Activated T-cell treated with anti-CD3 and anti-CD28 coated beads, Interleukin-2, amount 50 U/mL, for 24 hours (primary cell): ENCODE results near the gene C3orf38.

Experiments
- DNase-seq: peaks from one replicate; pipeline ENCODE4 v3.0.0-alpha.2; 2020
- H3K27ac Mint-ChIP-seq: 2 replicates; pipeline ENCODE4 v1.8.0; 2020; ENCODE audit warnings: mild to moderate bottlenecking, mixed read lengths
- H3K27me3 Mint-ChIP-seq: 2 replicates; pipeline ENCODE4 v1.8.0; 2020; ENCODE audit warnings: mixed read lengths
- H3K36me3 Mint-ChIP-seq: 2 replicates; pipeline ENCODE4 v1.8.0; 2020; ENCODE audit warnings: low read depth, mixed read lengths
- H3K4me1 Mint-ChIP-seq: 2 replicates; pipeline ENCODE4 v1.8.0; 2020; ENCODE audit warnings: low read depth, mixed read lengths
- H3K4me3 Mint-ChIP-seq: 2 replicates; pipeline ENCODE4 v1.8.0; 2020; ENCODE audit warnings: mild to moderate bottlenecking, moderate library complexity, mixed read lengths
- H3K9me3 Mint-ChIP-seq: 2 replicates; pipeline ENCODE4 v1.8.0; 2020; ENCODE audit warnings: mixed read lengths

Gene C3orf38

DNA sequence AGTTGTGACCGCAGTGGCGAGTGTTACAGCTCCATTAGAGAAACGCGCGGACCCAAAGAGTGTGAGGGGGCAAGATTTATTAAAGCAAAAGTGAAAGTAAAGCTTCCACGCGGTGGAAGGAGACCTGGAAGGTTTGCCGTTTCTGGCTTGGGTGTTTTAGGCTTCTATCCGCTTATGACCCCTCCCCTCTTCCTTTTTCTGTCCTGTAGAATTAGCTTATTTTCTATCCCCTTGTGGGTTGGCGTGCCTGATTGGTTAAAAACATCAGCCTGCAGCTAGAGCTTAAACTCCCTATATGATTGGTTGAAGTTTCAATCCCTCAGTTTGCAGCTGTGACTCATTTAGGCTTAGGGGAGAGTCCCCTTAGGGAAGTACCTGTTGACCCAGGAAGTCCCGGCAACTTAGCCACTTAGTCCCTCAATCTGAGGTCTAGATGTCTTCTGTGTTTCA is 39.6 kb downstream of the C3orf38 start:
- no peaks in the 10 kb centered on the region for H3K27me3 Mint-ChIP-seq
- DNase-seq = no peak
- peaks cover 25% of the 10 kb centered on the region for H3K9me3 Mint-ChIP-seq
- H3K36me3 Mint-ChIP-seq = no peaks in the 10 kb centered on the region
- no peak overlapping the region for H3K4me3 Mint-ChIP-seq
- no peak overlapping the region for H3K27ac Mint-ChIP-seq
- H3K4me1 Mint-ChIP-seq = peaks cover 7% of the 10 kb centered on the region

DNA sequence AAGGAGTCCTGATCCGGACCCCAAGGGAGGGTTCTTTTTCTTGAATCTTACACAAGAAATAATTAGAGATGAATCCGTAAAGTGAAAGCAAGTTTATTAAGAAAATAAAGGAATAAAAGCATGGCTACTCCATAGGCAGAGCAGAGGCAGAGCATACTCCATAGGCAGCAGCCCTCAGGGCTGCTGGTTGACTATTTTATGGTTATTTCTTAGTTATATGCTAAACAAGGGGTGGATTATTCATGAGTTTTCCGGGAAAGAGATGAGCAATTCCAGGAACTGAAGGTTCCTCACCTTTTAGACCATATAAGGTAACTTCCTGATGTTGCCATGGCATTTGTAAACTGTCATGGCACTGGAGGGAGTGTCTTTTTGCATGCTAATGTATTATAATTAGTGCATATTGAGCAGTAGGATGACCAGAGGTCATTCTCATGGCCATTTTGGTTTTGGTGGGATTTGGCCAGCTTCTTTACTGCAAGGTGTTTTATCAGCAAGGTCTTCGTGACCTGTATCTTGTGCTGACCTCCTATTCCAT is 42.2 kb downstream of the C3orf38 start:
- Mint-ChIP-seq H3K9me3 (peaks cover 9% of the 10 kb centered on the region), H3K36me3 (no peaks in the 10 kb centered on the region), H3K27me3 (no peaks in the 10 kb centered on the region), H3K4me1 (peaks cover 14% of the 10 kb centered on the region), H3K27ac (no peak overlapping the region), H3K4me3 (no peak overlapping the region)
- DNase-seq = no peak

DNA sequence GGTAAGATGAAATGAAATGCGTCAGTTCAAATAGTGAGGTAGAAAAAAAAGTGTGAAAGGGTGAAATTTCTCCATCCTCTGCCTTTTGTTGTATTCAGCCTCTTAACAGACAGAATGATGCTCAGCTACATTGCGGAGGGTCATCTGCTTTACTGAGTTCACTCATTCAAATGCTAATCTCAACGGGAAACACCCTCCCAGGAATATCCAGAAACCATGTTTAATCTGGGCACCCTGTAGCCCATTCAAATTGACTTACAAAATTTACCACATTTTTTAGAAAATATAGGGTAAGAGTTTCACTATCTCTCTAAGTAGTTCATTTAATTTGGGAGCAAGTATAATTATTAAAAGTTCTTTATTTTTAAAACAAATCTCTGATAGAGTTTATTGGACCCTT is 42.9 kb downstream of the C3orf38 start:
- Mint-ChIP-seq H3K27me3 (no peaks in the 10 kb centered on the region), H3K4me3 (no peak overlapping the region), H3K4me1 (peaks cover 14% of the 10 kb centered on the region), H3K27ac (no peak overlapping the region), H3K36me3 (no peaks in the 10 kb centered on the region), H3K9me3 (peaks cover 9% of the 10 kb centered on the region)
- DNase-seq = no peak

DNA sequence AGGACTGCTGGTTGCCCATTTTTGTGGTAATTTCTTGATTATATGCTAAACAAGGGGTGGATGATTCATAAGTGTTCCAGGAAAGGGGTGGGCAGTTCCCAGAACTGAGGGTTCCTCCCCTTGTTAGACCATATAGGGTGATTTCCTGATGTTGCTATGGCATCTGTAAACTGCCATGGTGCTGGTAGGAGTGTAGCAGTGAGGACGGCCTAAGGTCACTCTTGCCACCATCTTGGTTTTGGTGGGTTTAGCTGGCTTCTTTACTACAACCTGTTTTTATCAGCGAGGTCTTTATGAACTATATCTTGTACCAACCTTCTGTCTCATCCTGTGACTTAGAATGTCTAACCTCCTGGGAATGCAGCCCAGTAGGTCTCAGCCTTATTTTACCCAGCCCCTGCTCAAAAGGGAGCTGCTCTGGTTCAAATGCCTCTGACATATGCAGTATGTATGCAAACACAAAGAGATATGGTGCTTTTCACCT is 46.2 kb downstream of the C3orf38 start:
- H3K9me3 Mint-ChIP-seq = no peaks in the 10 kb centered on the region
- peaks cover 7% of the 10 kb centered on the region for H3K4me1 Mint-ChIP-seq
- no peak overlapping the region for H3K27ac Mint-ChIP-seq
- no peak overlapping the region for H3K4me3 Mint-ChIP-seq
- no peak for DNase-seq
- H3K36me3 Mint-ChIP-seq = no peaks in the 10 kb centered on the region
- no peaks in the 10 kb centered on the region for H3K27me3 Mint-ChIP-seq

DNA sequence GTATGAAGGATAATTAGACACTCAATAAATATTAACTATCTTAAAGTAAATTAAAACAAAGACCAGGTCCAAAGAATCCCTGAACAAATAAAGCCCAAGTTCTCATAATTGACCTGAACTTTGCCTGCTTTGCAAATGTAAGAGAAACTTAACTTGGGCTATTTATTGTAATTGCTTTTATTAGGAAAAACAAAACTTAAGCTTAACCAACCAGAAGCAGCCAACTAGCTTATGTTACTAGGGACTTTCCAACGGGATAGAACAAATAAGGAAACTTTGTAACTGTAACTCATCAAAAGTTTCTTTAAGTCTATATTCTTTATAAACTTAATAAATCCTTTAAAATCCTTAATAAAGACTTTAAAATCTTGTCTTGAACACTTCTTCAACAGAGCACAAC is 48.4 kb downstream of the C3orf38 start:
- H3K27me3 Mint-ChIP-seq = no peaks in the 10 kb centered on the region

DNA sequence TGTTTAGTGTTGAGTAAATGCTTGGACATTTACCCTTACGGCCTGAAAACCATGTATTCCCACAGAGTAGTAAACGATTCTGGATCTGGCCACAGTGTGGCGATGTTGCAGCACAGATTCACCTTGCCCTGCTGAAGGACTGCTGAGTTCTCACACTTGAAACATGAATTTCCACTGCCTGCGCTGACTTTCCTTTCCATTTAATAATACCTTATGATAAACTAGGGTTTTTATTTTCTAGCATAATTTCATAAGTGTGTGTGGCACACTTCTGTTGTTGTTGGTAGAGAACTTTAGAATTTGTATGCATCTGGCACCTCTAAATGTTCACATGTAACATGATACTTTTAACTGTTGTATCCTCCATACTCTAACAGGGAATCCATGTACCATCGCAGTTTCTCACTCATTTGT is 53.9 kb downstream of the C3orf38 start:
- Mint-ChIP-seq H3K4me3 (no peak overlapping the region), H3K27me3 (no peaks in the 10 kb centered on the region), H3K4me1 (no peaks in the 10 kb centered on the region), H3K27ac (no peak overlapping the region), H3K9me3 (no peaks in the 10 kb centered on the region), H3K36me3 (no peaks in the 10 kb centered on the region)
- peak; percentile 65 for DNase-seq

More for the DNA sequence above, 48.4 kb downstream of the C3orf38 start:
- Mint-ChIP-seq H3K4me1 (peaks cover 7% of the 10 kb centered on the region), H3K9me3 (no peaks in the 10 kb centered on the region), H3K27ac (no peak overlapping the region), H3K4me3 (no peak overlapping the region), H3K36me3 (no peaks in the 10 kb centered on the region)
- DNase-seq = no peak
